A375 (cell line): ENCODE measurements around the gene ACOT4. TPM values are rescaled to one million over a fixed set of nuclear protein-coding genes. Genes with fewer than 3 reads are reported as not detected.

Experiments
- total RNA-seq: library from RNA; depleted of rRNA; stranded (reverse); fragments of >200 nt; shearing (Covaris generic); gene quantifications from 2 replicates; pipeline ENCODE4 v1.2.3, GENCODE V29; 2014; rRNA removed

The ACOT4 gene
- not detected in 2 replicates for total RNA-seq

GRCh38 chr14:73591690-73592449 lies at the start of gene ACOT4:
Gene ACOT4 (plus strand): TSS chr14:73591873. CDS start chr14:73591960, 87 bp downstream.

GRCh38 chr14:73569185-73569958 lies 22.3 kb upstream of the ACOT4 start, which contains the start of gene ACOT2:
Gene ACOT2 (plus strand): TSS chr14:73569213. CDS start chr14:73569241, 28 bp downstream.

GRCh38 chr14:73612339-73613045 lies 20.8 kb downstream of the ACOT4 start, which contains the start of gene ACOT6:
Gene ACOT6 (plus strand): TSS chr14:73612517. CDS start chr14:73612572, 55 bp downstream.

GRCh38 chr14:73644531-73645247 lies 53.0 kb downstream of the ACOT4 start, which contains the start of gene DNAL1:
Gene DNAL1 (plus strand): TSS chr14:73644986. CDS start chr14:73645040, 54 bp downstream.

Other genes with a start within 250 kb of the ACOT4 start
- 13.1 and 14.2 TPM in 2 replicates for gene NUMB, start 133.3 kb upstream of the ACOT4 start, total RNA-seq
- 18.6 and 18.7 TPM in 2 replicates for gene RIOX1, start 100.9 kb upstream of the ACOT4 start, total RNA-seq
- gene ACOT1, start 54.7 kb upstream of the ACOT4 start, total RNA-seq = 0.74 and 2.1 TPM in 2 replicates
- not detected in 2 replicates for gene HEATR4, start 32.9 kb upstream of the ACOT4 start, total RNA-seq
- gene ACOT2, start 22.7 kb upstream of the ACOT4 start, total RNA-seq = 20.0 and 20.6 TPM in 2 replicates
- gene ACOT6, start 20.6 kb downstream of the ACOT4 start, total RNA-seq = not detected in 2 replicates
- gene DNAL1, start 53.1 kb downstream of the ACOT4 start, total RNA-seq = 2.7 and 5.4 TPM in 2 replicates
- gene PNMA1, start 122.5 kb downstream of the ACOT4 start, total RNA-seq = 4.9 and 5.0 TPM in 2 replicates